HG03039 (cell line): ENCODE data around the gene FAM83C.

Experiments
- ATAC-seq: cut with Tn5 transposase; IDR thresholded peaks from one replicate; pipeline ENCODE4 v1.9.1; 2021; ENCODE audit warnings: mild to moderate bottlenecking, moderate library complexity; ENCODE audit not compliant: unreplicated experiment

FAM83C gene

GRCh38 chr20:35240811-35241293 lies 51.4 kb downstream of the FAM83C start:
- ATAC-seq: no peak

- ATAC-seq: no peak
These were observed 52.0 kb downstream of the FAM83C start for GRCh38 chr20:35240083-35240810.

- no peak for ATAC-seq
These were observed 53.5 kb downstream of the FAM83C start for GRCh38 chr20:35238735-35239134.

GRCh38 chr20:35238170-35238569 lies 54.1 kb downstream of the FAM83C start:
- ATAC-seq: no peak

GRCh38 chr20:35237486-35237885 lies 54.7 kb downstream of the FAM83C start:
- ATAC-seq: no peak

GRCh38 chr20:35235881-35236280 lies 56.3 kb downstream of the FAM83C start:
- no peak for ATAC-seq
